Panc1 (cell line): ENCODE results near the gene CACNA1G.

Experiments used
- POLR2AphosphoS5 ChIP-seq: IDR thresholded peaks from 2 replicates; pipeline ENCODE4 v1.6.1; 2012; ENCODE audit warnings: mild to moderate bottlenecking, low read depth, low read length, moderate library complexity
- TF ChIP-seq, protein P1 (sequence below), 2 experiments: IDR thresholded peaks; 2 replicates each; pipeline ENCODE4 v1.6.1; 2011 to 2012; ENCODE audit warnings: low read depth in 2 of 2, control low read depth in 1 of 2, low read length in 1 of 2, mild to moderate bottlenecking in 1 of 2, moderate library complexity in 1 of 2; ENCODE audit not compliant: insufficient read depth in 1 of 2
- TF ChIP-seq, protein P2 (sequence below): fragments of 450-650 bp; IDR thresholded peaks from 2 replicates; pipeline ENCODE4 v1.5.1; 2017; ENCODE audit warnings: mild to moderate bottlenecking

DNA sequence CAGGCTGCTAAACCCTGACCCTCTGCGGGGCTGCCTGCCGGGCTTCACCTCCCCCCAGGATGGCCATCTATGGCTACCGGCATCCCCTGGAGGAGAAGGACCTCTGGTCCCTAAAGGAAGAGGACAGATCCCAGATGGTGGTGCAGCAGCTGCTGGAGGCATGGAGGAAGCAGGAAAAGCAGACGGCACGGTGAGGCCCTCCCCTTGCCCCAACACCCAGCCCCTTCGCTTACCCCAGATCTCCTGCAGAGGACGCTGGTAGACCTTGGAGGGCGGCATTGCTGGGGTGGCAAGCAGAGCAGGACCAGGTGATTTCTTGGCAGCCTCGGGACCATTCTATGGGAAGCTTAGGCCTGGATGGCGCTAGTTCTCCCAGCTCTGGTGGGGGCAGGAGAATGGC, 98.7 kb downstream of the CACNA1G start:
- TF ChIP-seq, protein P1, sequence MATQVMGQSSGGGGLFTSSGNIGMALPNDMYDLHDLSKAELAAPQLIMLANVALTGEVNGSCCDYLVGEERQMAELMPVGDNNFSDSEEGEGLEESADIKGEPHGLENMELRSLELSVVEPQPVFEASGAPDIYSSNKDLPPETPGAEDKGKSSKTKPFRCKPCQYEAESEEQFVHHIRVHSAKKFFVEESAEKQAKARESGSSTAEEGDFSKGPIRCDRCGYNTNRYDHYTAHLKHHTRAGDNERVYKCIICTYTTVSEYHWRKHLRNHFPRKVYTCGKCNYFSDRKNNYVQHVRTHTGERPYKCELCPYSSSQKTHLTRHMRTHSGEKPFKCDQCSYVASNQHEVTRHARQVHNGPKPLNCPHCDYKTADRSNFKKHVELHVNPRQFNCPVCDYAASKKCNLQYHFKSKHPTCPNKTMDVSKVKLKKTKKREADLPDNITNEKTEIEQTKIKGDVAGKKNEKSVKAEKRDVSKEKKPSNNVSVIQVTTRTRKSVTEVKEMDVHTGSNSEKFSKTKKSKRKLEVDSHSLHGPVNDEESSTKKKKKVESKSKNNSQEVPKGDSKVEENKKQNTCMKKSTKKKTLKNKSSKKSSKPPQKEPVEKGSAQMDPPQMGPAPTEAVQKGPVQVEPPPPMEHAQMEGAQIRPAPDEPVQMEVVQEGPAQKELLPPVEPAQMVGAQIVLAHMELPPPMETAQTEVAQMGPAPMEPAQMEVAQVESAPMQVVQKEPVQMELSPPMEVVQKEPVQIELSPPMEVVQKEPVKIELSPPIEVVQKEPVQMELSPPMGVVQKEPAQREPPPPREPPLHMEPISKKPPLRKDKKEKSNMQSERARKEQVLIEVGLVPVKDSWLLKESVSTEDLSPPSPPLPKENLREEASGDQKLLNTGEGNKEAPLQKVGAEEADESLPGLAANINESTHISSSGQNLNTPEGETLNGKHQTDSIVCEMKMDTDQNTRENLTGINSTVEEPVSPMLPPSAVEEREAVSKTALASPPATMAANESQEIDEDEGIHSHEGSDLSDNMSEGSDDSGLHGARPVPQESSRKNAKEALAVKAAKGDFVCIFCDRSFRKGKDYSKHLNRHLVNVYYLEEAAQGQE (IDR thresholded peaks at IDR 0.05; ENCODE audit: insufficient read depth in 1 of 2, low read depth in 2 of 2, low read length in 1 of 2) = no peak
- TF ChIP-seq, protein P2, sequence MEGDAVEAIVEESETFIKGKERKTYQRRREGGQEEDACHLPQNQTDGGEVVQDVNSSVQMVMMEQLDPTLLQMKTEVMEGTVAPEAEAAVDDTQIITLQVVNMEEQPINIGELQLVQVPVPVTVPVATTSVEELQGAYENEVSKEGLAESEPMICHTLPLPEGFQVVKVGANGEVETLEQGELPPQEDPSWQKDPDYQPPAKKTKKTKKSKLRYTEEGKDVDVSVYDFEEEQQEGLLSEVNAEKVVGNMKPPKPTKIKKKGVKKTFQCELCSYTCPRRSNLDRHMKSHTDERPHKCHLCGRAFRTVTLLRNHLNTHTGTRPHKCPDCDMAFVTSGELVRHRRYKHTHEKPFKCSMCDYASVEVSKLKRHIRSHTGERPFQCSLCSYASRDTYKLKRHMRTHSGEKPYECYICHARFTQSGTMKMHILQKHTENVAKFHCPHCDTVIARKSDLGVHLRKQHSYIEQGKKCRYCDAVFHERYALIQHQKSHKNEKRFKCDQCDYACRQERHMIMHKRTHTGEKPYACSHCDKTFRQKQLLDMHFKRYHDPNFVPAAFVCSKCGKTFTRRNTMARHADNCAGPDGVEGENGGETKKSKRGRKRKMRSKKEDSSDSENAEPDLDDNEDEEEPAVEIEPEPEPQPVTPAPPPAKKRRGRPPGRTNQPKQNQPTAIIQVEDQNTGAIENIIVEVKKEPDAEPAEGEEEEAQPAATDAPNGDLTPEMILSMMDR = no peak
- TF ChIP-seq POLR2AphosphoS5 = no peak
